Fibroblast of lung (primary cell): Measurements from ENCODE around the gene LMNB1.
"Not testable (repeated sequence)": the region's sequence is repeated elsewhere in the genome, so short reads cannot be mapped to it uniquely, and the experiment has no call there.

ENCODE experiments used
- CTCF ChIP-seq, 2 donors: IDR thresholded peaks in 1 of 2; conservative IDR thresholded peaks in 1 of 2; 1 replicate in 1 of 2; 2 replicates in 1 of 2; pipeline ENCODE4 v1.5.1; 2011 to 2012; ENCODE audit warnings: low read length in 2 of 2, control low read depth in 1 of 2, inconsistent platforms in 1 of 2, low read depth in 1 of 2, mild to moderate bottlenecking in 1 of 2
- EZH2 ChIP-seq: IDR thresholded peaks from 2 replicates; pipeline ENCODE4 v1.5.1; 2012; ENCODE audit warnings: low read length, control low read depth, mild to moderate bottlenecking; ENCODE audit errors: missing control alignments

- TF ChIP-seq CTCF (conservative IDR thresholded peaks at IDR 0.05 in 1 of 2, IDR thresholded peaks at IDR 0.05 in 1 of 2; ENCODE audit: low read depth in 1 of 2, low read length in 2 of 2); EZH2: not testable (repeated sequence)
Observed at GRCh38 chr5:126843375-126843774, 66.4 kb downstream of the LMNB1 start.
